ENCODE results near the gene CIB4. TPM values are rescaled to one million over a fixed set of nuclear protein-coding genes. Genes with fewer than 3 reads are reported as not detected.

CIB4 gene
- total RNA-seq, 1 donor from 2014 or later = not detected

GRCh38 chr2:26637811-26638310 lies 3.3 kb downstream of the CIB4 start:
- no peak overlapping the region for H3K4me3 ChIP-seq (ENCODE audit: low read depth, low read length)
- H3K27me3 ChIP-seq (ENCODE audit: control insufficient read depth, insufficient read depth, low read length) = no peaks in the 10 kb centered on the region
- DNase-seq (ENCODE audit: low read depth) = no peak
- no peaks in the 10 kb centered on the region for H3K36me3 ChIP-seq (ENCODE audit: control insufficient read depth, insufficient read depth, low read length)
- TF ChIP-seq, protein P1, sequence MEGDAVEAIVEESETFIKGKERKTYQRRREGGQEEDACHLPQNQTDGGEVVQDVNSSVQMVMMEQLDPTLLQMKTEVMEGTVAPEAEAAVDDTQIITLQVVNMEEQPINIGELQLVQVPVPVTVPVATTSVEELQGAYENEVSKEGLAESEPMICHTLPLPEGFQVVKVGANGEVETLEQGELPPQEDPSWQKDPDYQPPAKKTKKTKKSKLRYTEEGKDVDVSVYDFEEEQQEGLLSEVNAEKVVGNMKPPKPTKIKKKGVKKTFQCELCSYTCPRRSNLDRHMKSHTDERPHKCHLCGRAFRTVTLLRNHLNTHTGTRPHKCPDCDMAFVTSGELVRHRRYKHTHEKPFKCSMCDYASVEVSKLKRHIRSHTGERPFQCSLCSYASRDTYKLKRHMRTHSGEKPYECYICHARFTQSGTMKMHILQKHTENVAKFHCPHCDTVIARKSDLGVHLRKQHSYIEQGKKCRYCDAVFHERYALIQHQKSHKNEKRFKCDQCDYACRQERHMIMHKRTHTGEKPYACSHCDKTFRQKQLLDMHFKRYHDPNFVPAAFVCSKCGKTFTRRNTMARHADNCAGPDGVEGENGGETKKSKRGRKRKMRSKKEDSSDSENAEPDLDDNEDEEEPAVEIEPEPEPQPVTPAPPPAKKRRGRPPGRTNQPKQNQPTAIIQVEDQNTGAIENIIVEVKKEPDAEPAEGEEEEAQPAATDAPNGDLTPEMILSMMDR (IDR thresholded peaks at IDR 0.05; ENCODE audit: insufficient read depth, low read length, poor library complexity, severe bottlenecking) = no peak

GRCh38 chr2:26636935-26637334 lies 4.2 kb downstream of the CIB4 start:
- TF ChIP-seq, protein P1 (IDR thresholded peaks at IDR 0.05; ENCODE audit: insufficient read depth, low read length, poor library complexity, severe bottlenecking) = no peak
- Histone ChIP-seq H3K27me3 (ENCODE audit: control insufficient read depth, insufficient read depth, low read length) (no peaks in the 10 kb centered on the region), H3K36me3 (ENCODE audit: control insufficient read depth, insufficient read depth, low read length) (no peaks in the 10 kb centered on the region), H3K4me3 (ENCODE audit: low read depth, low read length) (no peak overlapping the region)
- no peak for DNase-seq (ENCODE audit: low read depth)

- TF ChIP-seq, protein P1 (IDR thresholded peaks at IDR 0.05; ENCODE audit: insufficient read depth, low read length, poor library complexity, severe bottlenecking) = no peak
- Histone ChIP-seq H3K4me3 (ENCODE audit: low read depth, low read length) (no peak overlapping the region), H3K36me3 (ENCODE audit: control insufficient read depth, insufficient read depth, low read length) (no peaks in the 10 kb centered on the region), H3K27me3 (ENCODE audit: control insufficient read depth, insufficient read depth, low read length) (no peaks in the 10 kb centered on the region)
- no peak for DNase-seq (ENCODE audit: low read depth)
Observed at GRCh38 chr2:26635401-26635800, 5.8 kb downstream of the CIB4 start.

DNA sequence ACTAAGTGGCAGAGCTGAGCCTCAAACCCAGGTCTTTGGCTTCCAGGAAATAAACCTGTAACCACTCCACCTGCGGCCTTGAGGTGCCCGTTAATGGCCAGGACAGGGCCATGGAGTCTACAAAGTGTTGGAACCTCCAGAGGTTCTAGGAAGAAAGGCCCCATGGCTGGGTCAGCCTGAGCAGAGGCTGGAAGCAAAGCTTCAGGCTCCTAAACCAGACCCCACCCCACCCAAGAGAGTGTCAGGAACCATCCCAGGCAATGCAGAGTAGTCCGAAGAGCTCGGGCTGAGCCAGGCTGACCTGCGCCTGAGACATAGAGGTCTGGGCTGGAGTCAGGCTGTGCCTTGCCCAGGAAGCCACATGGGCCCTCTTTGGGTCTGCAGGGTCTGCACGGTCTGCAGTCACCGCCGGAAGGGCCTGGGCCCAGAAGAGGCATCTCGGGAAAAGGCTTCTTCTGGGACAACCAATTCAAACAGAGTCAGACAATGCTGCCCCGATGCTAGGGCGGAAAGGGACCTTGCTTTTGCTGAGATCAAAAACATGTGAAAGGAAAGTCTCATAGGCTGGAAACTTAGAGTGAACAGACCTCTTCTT lies 6.4 kb downstream of the CIB4 start:
- Histone ChIP-seq H3K4me3 (ENCODE audit: low read depth, low read length) (no peak overlapping the region), H3K36me3 (ENCODE audit: control insufficient read depth, insufficient read depth, low read length) (no peaks in the 10 kb centered on the region), H3K27me3 (ENCODE audit: control insufficient read depth, insufficient read depth, low read length) (no peaks in the 10 kb centered on the region)
- no peak for DNase-seq (ENCODE audit: low read depth)
- TF ChIP-seq, protein P1 (IDR thresholded peaks at IDR 0.05; ENCODE audit: insufficient read depth, low read length, poor library complexity, severe bottlenecking) = no peak

DNA sequence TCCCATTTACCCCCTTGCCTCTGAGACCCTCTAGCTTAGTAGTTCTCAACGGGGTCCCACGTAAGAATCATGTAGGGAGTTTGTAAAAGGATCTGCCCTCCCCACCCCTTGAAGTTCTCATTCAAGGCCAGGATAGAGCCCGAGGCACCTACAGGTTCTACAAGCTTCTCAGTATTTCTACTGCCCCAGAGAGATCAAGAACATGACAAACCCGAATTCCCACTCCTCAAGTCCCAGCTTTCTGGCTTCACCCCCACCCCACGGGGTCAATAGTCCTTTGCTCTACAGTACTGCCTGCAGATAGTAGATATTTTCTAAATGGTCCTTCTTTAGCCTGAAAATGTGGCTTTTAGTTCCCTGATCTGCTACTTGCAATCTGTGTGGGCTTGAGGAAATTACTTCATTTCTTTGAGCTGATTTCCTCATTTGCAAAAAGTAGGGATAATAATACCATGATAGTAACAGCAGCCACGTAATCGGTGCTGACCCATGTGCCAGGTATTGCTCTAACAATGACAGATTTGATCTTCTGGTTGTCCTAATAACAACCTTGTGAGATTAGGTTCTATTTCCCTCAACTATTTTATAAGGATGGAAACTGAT lies 7.1 kb downstream of the CIB4 start:
- Histone ChIP-seq H3K27me3 (ENCODE audit: control insufficient read depth, insufficient read depth, low read length) (no peaks in the 10 kb centered on the region), H3K4me3 (ENCODE audit: low read depth, low read length) (no peak overlapping the region), H3K36me3 (ENCODE audit: control insufficient read depth, insufficient read depth, low read length) (no peaks in the 10 kb centered on the region)
- DNase-seq (ENCODE audit: low read depth) = no peak
- TF ChIP-seq, protein P1 (IDR thresholded peaks at IDR 0.05; ENCODE audit: insufficient read depth, low read length, poor library complexity, severe bottlenecking) = no peak
